DMS79 treated with DMSO at 0.1 percent for 48 hours (cell line): ENCODE data around the gene FOXM1.

ENCODE experiments used
- DNase-seq: peaks from one replicate; lab custom pipeline; 2025; lab: John Stamatoyannopoulos, UW

The FOXM1 gene

GRCh38 chr12:2836574-2836973 lies 40.4 kb downstream of the FOXM1 start:
- DNase-seq = no peak

- DNase-seq = no peak
Measured at GRCh38 chr12:2835691-2836403, 41.1 kb downstream of the FOXM1 start.

- DNase-seq = peak; percentile 40
Measured at GRCh38 chr12:2834581-2835491, 42.1 kb downstream of the FOXM1 start, which contains the start of gene NRIP2. Gene NRIP2 (minus strand): TSS chr12:2835035. CDS start chr12:2834983, 52 bp downstream.

- DNase-seq = no peak
Measured at GRCh38 chr12:2833810-2834209, 43.2 kb downstream of the FOXM1 start.

- DNase-seq = peak; percentile 28
Measured at GRCh38 chr12:2833327-2833726, 43.6 kb downstream of the FOXM1 start.

- DNase-seq = peak; percentile 6
Measured at GRCh38 chr12:2832550-2833127, 44.3 kb downstream of the FOXM1 start.

GRCh38 chr12:2829275-2829674 lies 47.7 kb downstream of the FOXM1 start:
- no peak for DNase-seq

- DNase-seq = no peak
Measured at GRCh38 chr12:2826721-2827515, 50.1 kb downstream of the FOXM1 start.

GRCh38 chr12:2826036-2826435 lies 50.9 kb downstream of the FOXM1 start:
- DNase-seq = no peak

GRCh38 chr12:2825132-2825531 lies 51.8 kb downstream of the FOXM1 start:
- no peak for DNase-seq

GRCh38 chr12:2824541-2824940 lies 52.4 kb downstream of the FOXM1 start:
- DNase-seq = no peak

- no peak for DNase-seq
Measured at GRCh38 chr12:2823483-2823882, 53.5 kb downstream of the FOXM1 start.

- DNase-seq = no peak
Measured at GRCh38 chr12:2820432-2820831, 56.5 kb downstream of the FOXM1 start.

GRCh38 chr12:2819810-2820209 lies 57.2 kb downstream of the FOXM1 start:
- DNase-seq = no peak

GRCh38 chr12:2813214-2814185 lies 63.5 kb downstream of the FOXM1 start:
- DNase-seq = peak; percentile 61

GRCh38 chr12:2812290-2813213 lies 64.4 kb downstream of the FOXM1 start, which contains the start of gene ITFG2:
Gene ITFG2 (plus strand): TSS chr12:2812668. CDS start chr12:2812761, 93 bp downstream.
- peak; percentile 98 for DNase-seq

- DNase-seq = peak; percentile 41
Measured at GRCh38 chr12:2811801-2812200, 65.2 kb downstream of the FOXM1 start.
